HepG2 (cell line): ENCODE measurements around the gene NTN3.

ENCODE experiments used
- CBFB ChIP-seq: sonication (generic); formaldehyde crosslinking; IDR thresholded peaks from 2 replicates; pipeline ENCODE4 v1.4.0; 2020; ENCODE audit warnings: missing genetic modification reagents
- ERF ChIP-seq: IDR thresholded peaks from 2 replicates; pipeline ENCODE4 v1.6.1; 2018; ENCODE audit warnings: missing biosample characterization, missing genetic modification reagents
- SMARCC2 ChIP-seq: fragments of 450-650 bp; IDR thresholded peaks from 2 replicates; pipeline ENCODE4 v1.6.1; 2017; ENCODE audit warnings: antibody characterized with exemption, mild to moderate bottlenecking
- SP1 ChIP-seq, 2 experiments: fragments of 450-650 bp in 1 of 2; sonication (generic) in 1 of 2; formaldehyde crosslinking in 1 of 2; IDR thresholded peaks; 2 replicates each; pipeline versions ENCODE4 v1.4.0 to v1.6.1; 2016 to 2020; ENCODE audit warnings: missing genetic modification reagents in 1 of 2
- U2AF2 ChIP-seq: fragments of 200-400 bp; formaldehyde crosslinking; IDR thresholded peaks from 2 replicates; pipeline ENCODE4 v1.6.1; 2017; ENCODE audit warnings: low read depth, mild to moderate bottlenecking, low read length
- ZNF556 ChIP-seq: sonication (generic); formaldehyde crosslinking; IDR thresholded peaks from 2 replicates; pipeline ENCODE4 v1.4.0; 2020; ENCODE audit warnings: mild to moderate bottlenecking, missing genetic modification reagents, borderline replicate concordance
- ZNF740 ChIP-seq: sonication (generic); formaldehyde crosslinking; IDR thresholded peaks from 2 replicates; pipeline ENCODE4 v1.4.0; 2020; ENCODE audit warnings: missing genetic modification reagents

DNA sequence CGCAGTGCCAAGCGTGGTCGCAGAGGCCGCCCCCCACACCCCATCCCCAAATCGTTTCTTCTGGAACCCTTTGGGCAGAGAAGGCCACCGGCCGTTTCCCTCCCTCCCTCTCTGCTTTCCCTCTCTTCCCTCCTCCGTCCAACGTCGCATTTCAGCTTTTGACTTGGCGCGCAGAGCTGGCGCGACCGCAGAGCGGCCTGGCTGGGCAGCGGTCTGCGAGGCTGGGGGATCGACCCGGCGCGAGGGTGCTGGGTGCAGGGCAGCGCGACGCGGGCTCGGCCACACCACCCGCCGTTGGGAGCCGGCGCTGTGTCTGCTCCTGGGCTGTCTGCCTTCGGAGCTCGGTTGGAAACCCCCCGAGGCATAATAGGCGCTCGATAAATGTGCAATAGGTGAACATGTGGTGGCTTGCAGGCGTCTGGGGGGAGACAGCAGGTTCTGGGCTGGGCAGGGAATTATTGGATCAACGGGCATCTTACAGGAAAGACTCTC is 2.8 kb upstream of the NTN3 start:
- TF ChIP-seq ZNF556 (CRISPR knock-in tag) (no peak), SMARCC2 (no peak), ERF (CRISPR knock-in tag) (no peak), SP1 (IDR thresholded peaks at IDR 0.05) (no peak), SP1 (CRISPR knock-in tag; IDR thresholded peaks at IDR 0.05) (no peak), U2AF2 (no peak), ZNF740 (CRISPR knock-in tag) (no peak), CBFB (no peak)
